Tibial nerve (tissue), 3 donors: ENCODE measurements around the gene BCAN.

Experiments used
- POLR2A ChIP-seq, 2 donors: fragments of 450-650 bp; IDR thresholded peaks; one replicate each; pipeline ENCODE4 v1.6.1; 2017; ENCODE audit warnings: antibody characterized with exemption in 2 of 2, mild to moderate bottlenecking in 2 of 2, moderate library complexity in 2 of 2
- TF ChIP-seq, protein P1 (sequence below), 5 experiments: fragments of 200-600 bp in 3 of 5; fragments of 450-650 bp in 2 of 5; sonication (generic) in 3 of 5; IDR thresholded peaks; one replicate each; pipeline ENCODE4 v1.5.1; 2016 to 2019; ENCODE audit warnings: antibody characterized with exemption in 5 of 5, mild to moderate bottlenecking in 3 of 5, moderate library complexity in 2 of 5

GRCh38 chr1:156684227-156684782 is 42.4 kb downstream of the BCAN start:
- TF ChIP-seq, protein P1, sequence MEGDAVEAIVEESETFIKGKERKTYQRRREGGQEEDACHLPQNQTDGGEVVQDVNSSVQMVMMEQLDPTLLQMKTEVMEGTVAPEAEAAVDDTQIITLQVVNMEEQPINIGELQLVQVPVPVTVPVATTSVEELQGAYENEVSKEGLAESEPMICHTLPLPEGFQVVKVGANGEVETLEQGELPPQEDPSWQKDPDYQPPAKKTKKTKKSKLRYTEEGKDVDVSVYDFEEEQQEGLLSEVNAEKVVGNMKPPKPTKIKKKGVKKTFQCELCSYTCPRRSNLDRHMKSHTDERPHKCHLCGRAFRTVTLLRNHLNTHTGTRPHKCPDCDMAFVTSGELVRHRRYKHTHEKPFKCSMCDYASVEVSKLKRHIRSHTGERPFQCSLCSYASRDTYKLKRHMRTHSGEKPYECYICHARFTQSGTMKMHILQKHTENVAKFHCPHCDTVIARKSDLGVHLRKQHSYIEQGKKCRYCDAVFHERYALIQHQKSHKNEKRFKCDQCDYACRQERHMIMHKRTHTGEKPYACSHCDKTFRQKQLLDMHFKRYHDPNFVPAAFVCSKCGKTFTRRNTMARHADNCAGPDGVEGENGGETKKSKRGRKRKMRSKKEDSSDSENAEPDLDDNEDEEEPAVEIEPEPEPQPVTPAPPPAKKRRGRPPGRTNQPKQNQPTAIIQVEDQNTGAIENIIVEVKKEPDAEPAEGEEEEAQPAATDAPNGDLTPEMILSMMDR (IDR thresholded peaks at IDR 0.05), result no peak
- no peak for TF ChIP-seq POLR2A (IDR thresholded peaks at IDR 0.05)
